MM.1S (cell line): ENCODE data around the gene MAEA.

Source experiments
- DNase-seq: peaks from one replicate; pipeline ENCODE4 v3.0.0-alpha.2; 2015
- H2AFZ ChIP-seq: fragments of 300-600 bp; sonication (generic); 2 replicates; pipeline ENCODE4 v1.6.0; 2016; ENCODE audit warnings: antibody characterized with exemption, low read length
- H3F3A ChIP-seq: fragments of 300-600 bp; sonication (generic); 2 replicates; pipeline ENCODE4 v1.6.1; 2016; ENCODE audit warnings: mild to moderate bottlenecking, antibody characterized with exemption, low read length, moderate library complexity, mixed read lengths; ENCODE audit not compliant: insufficient read depth
- H3K27ac ChIP-seq: fragments of 300-600 bp; sonication (generic); 2 replicates; pipeline ENCODE4 v1.5.1; 2016; ENCODE audit warnings: mild to moderate bottlenecking, low read length
- H3K27me3 ChIP-seq: fragments of 300-600 bp; sonication (generic); replicated peaks from 2 replicates; pipeline ENCODE4 v1.6.0; 2016; ENCODE audit warnings: low read length; ENCODE audit not compliant: insufficient read depth
- H3K36me3 ChIP-seq: fragments of 300-600 bp; sonication (generic); replicated peaks from 2 replicates; pipeline ENCODE4 v1.6.1; 2016; ENCODE audit warnings: mild to moderate bottlenecking, low read length, mixed read lengths; ENCODE audit not compliant: insufficient read depth
- H3K4me1 ChIP-seq: fragments of 300-600 bp; sonication (generic); 2 replicates; pipeline ENCODE4 v1.6.1; 2016; ENCODE audit warnings: low read length, mixed read lengths
- H3K4me2 ChIP-seq: fragments of 300-600 bp; sonication (generic); 2 replicates; pipeline ENCODE4 v1.6.0; 2016; ENCODE audit warnings: low read depth, low read length
- H3K4me3 ChIP-seq: fragments of 300-600 bp; sonication (generic); 2 replicates; pipeline ENCODE4 v1.5.1; 2016; ENCODE audit warnings: low read length, mixed read lengths
- H3K79me2 ChIP-seq: fragments of 300-600 bp; sonication (generic); 2 replicates; pipeline ENCODE4 v1.6.1; 2016; ENCODE audit warnings: mixed run types, low read length, mixed read lengths
- H3K9ac ChIP-seq: fragments of 300-600 bp; sonication (generic); 2 replicates; pipeline ENCODE4 v1.6.1; 2016; ENCODE audit warnings: low read length, mixed read lengths
- H3K9me2 ChIP-seq: fragments of 300-600 bp; sonication (generic); replicated peaks from 2 replicates; pipeline ENCODE4 v1.6.1; 2016; ENCODE audit warnings: mild to moderate bottlenecking, low read length, mixed read lengths; ENCODE audit not compliant: insufficient read depth
- H3K9me3 ChIP-seq: fragments of 300-600 bp; sonication (generic); replicated peaks from 2 replicates; pipeline ENCODE4 v1.6.1; 2016; ENCODE audit warnings: mild to moderate bottlenecking, low read length, mixed read lengths; ENCODE audit not compliant: insufficient read depth
- H4K20me1 ChIP-seq: fragments of 300-600 bp; sonication (generic); 2 replicates; pipeline ENCODE4 v1.6.1; 2016; ENCODE audit warnings: mild to moderate bottlenecking, low read length, moderate library complexity, mixed read lengths; ENCODE audit not compliant: insufficient read depth
- CTCF ChIP-seq: fragments of 300-600 bp; sonication (generic); IDR thresholded peaks from 2 replicates; pipeline ENCODE4 v1.5.1; 2016; ENCODE audit warnings: antibody characterized with exemption, low read length, mixed read lengths
- EZH2 ChIP-seq: fragments of 300-600 bp; sonication (generic); optimal IDR thresholded peaks from 2 replicates; pipeline ENCODE3; 2017; ENCODE audit warnings: low read depth, mild to moderate bottlenecking, antibody characterized with exemption, low read length, mixed read lengths
- EZH2phosphoT487 ChIP-seq: fragments of 300-600 bp; sonication (generic); IDR thresholded peaks from 2 replicates; pipeline ENCODE4 v1.6.1; 2018; ENCODE audit warnings: antibody characterized with exemption, low read length

Gene MAEA

DNA sequence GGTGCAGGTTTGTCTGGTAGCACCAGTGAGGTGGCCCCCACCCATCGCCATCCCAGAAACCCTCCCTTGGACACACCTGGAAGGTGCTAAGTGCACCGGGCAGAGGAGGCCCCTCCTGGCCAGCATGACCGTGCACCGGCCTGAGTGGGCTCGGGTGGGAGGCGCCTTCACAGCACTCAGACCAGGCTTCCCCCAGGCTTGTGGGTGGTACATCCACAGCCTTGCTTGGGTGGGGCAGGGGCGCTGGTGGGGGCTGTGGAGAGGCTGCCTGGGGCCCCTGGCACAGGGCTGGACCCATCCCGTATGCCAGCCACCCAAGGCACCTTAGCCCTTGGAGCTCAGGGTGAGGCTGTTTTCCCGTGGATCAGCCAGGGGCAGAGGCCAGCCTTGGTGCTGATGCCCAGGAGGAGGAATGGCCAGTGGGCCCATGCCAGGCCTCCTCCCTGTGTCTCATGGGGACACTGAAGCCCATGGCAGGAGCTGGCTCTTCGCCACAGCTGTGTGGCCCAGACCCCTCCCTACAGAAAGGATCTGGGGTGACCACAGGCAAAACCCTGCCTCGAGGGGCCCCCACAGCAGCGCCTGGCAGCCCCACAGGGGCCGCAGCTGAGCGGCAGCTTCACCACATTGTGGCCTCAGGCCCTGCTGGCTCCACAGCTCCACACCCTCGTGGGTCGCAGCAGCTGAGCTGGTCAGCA lies 95.1 kb downstream of the MAEA start:
- no peaks in the 10 kb centered on the region for H3K9me2 ChIP-seq
- TF ChIP-seq CTCF (no peak), EZH2 (no peak), EZH2phosphoT487 (no peak)
- no peaks in the 10 kb centered on the region for H3F3A ChIP-seq
- no peaks in the 10 kb centered on the region for H3K79me2 ChIP-seq
- no peak for DNase-seq
- H3K4me2 ChIP-seq: no peak overlapping the region
- no peaks in the 10 kb centered on the region for H3K27me3 ChIP-seq
- no peak overlapping the region for H2AFZ ChIP-seq
- no peaks in the 10 kb centered on the region; the same call in 1 of the 2 replicates for H3K9me3 ChIP-seq
- no peaks in the 10 kb centered on the region for H3K36me3 ChIP-seq
- no peak overlapping the region for H3K9ac ChIP-seq
- H3K27ac ChIP-seq: no peak overlapping the region
- H4K20me1 ChIP-seq: no peaks in the 10 kb centered on the region
- H3K4me3 ChIP-seq: no peak overlapping the region
- no peaks in the 10 kb centered on the region for H3K4me1 ChIP-seq

GRCh38 chr4:1385373-1386340 lies 96.0 kb downstream of the MAEA start:
- Histone ChIP-seq H3K9me3 (no peaks in the 10 kb centered on the region; the same call in 1 of the 2 replicates), H3K4me2 (no peak overlapping the region), H3K36me3 (no peaks in the 10 kb centered on the region)

More at GRCh38 chr4:1385373-1386340, 96.0 kb downstream of the MAEA start:
- H3K79me2 ChIP-seq: no peaks in the 10 kb centered on the region
- H3K27ac ChIP-seq: no peak overlapping the region
- TF ChIP-seq CTCF: no peak
- no peak for TF ChIP-seq EZH2phosphoT487
- TF ChIP-seq EZH2: no peak
- H2AFZ ChIP-seq: no peak overlapping the region
- no peaks in the 10 kb centered on the region for H3F3A ChIP-seq
- no peak overlapping the region for H3K9ac ChIP-seq
- H3K9me2 ChIP-seq: no peaks in the 10 kb centered on the region
- H3K27me3 ChIP-seq: no peaks in the 10 kb centered on the region
- no peaks in the 10 kb centered on the region for H3K4me1 ChIP-seq
- DNase-seq: no peak
- H3K4me3 ChIP-seq: no peak overlapping the region
- H4K20me1 ChIP-seq: no peaks in the 10 kb centered on the region
